HEK293 (cell line): ENCODE results near the gene VPS54.

Experiments
- CTCF ChIA-PET: fragments of 350-600 bp; formaldehyde crosslinking; extraction: SDS; loops from one replicate; lab custom pipeline; 2021; ENCODE audit warnings: antibody characterized with exemption; lab: Yijun Ruan, JAX
- POLR2A ChIA-PET: fragments of 300-600 bp; formaldehyde crosslinking; extraction: SDS; loops from one replicate; lab custom pipeline; 2020; ENCODE audit warnings: antibody characterized with exemption, inconsistent platforms; lab: Yijun Ruan, JAX
- H3K27ac ChIP-seq: fragments of 200-500 bp; sonication (Bioruptor generic); 2 replicates; pipeline ENCODE4 v1.5.1; 2014; ENCODE audit warnings: low read depth, low read length, control low read depth, inconsistent platforms; ENCODE audit errors: extremely low read depth
- H3K36me3 ChIP-seq, 2 experiments: fragments of 200-500 bp in 1 of 2; sonication (Bioruptor generic) in 1 of 2; 1 replicate in 1 of 2; 2 replicates in 1 of 2; pipeline ENCODE4 v1.5.1; 2014 to 2017; ENCODE audit warnings: inconsistent platforms in 2 of 2, low read length in 2 of 2; ENCODE audit not compliant: control insufficient read depth in 2 of 2, insufficient read depth in 1 of 2
- H3K4me1 ChIP-seq: fragments of 200-500 bp; sonication (Bioruptor generic); 2 replicates; pipeline ENCODE4 v1.5.1; 2014; ENCODE audit warnings: mild to moderate bottlenecking, low read length, inconsistent platforms; ENCODE audit not compliant: control insufficient read depth, insufficient read depth
- H3K4me3 ChIP-seq: 2 replicates; pipeline ENCODE4 v1.5.1; 2011; ENCODE audit warnings: low read depth, mild to moderate bottlenecking, control low read depth, low read length, moderate library complexity
- H3K9me3 ChIP-seq: fragments of 200-500 bp; sonication (Bioruptor generic); 2 replicates; pipeline ENCODE4 v1.5.1; 2014; ENCODE audit warnings: low read depth, low read length, inconsistent platforms; ENCODE audit not compliant: control insufficient read depth, insufficient read depth
- BCL11A ChIP-seq: fragments of 450-650 bp; formaldehyde crosslinking; IDR thresholded peaks from 2 replicates; pipeline ENCODE4 v1.5.1; 2016; ENCODE audit warnings: low read depth, missing biosample characterization, missing genetic modification characterization
- FEZF1 ChIP-seq: fragments of 450-650 bp; formaldehyde crosslinking; IDR thresholded peaks from 2 replicates; pipeline ENCODE4 v1.5.1; 2016; ENCODE audit warnings: missing biosample characterization, missing genetic modification characterization
- GLI2 ChIP-seq: fragments of 450-650 bp; formaldehyde crosslinking; IDR thresholded peaks from 2 replicates; pipeline ENCODE4; 2017; ENCODE audit warnings: missing biosample characterization, missing genetic modification characterization, low read depth, borderline replicate concordance
- KLF16 ChIP-seq: fragments of 450-650 bp; formaldehyde crosslinking; IDR thresholded peaks from 2 replicates; pipeline ENCODE4 v1.5.1; 2017; ENCODE audit warnings: missing biosample characterization, missing genetic modification characterization
- PBX3 ChIP-seq: sonication (generic); formaldehyde crosslinking; IDR thresholded peaks from 2 replicates; pipeline ENCODE4 v1.8.1; 2022; ENCODE audit warnings: mild to moderate bottlenecking, moderate library complexity, missing genetic modification reagents
- TSHZ1 ChIP-seq: fragments of 450-650 bp; formaldehyde crosslinking; IDR thresholded peaks from 2 replicates; pipeline ENCODE4 v1.5.1; 2016; ENCODE audit warnings: missing biosample characterization, missing genetic modification characterization, borderline replicate concordance
- ZBTB1 ChIP-seq: fragments of 450-650 bp; formaldehyde crosslinking; IDR thresholded peaks from 2 replicates; pipeline ENCODE4 v1.5.1; 2016; ENCODE audit warnings: missing biosample characterization, missing genetic modification characterization
- ZBTB17 ChIP-seq: fragments of 450-650 bp; formaldehyde crosslinking; IDR thresholded peaks from 2 replicates; pipeline ENCODE4 v1.5.1; 2016; ENCODE audit warnings: missing biosample characterization, missing genetic modification characterization
- ZEB2 ChIP-seq: fragments of 450-650 bp; formaldehyde crosslinking; IDR thresholded peaks from 2 replicates; pipeline ENCODE4 v1.5.1; 2016; ENCODE audit warnings: missing biosample characterization, missing genetic modification characterization
- ZFHX2 ChIP-seq: fragments of 450-650 bp; formaldehyde crosslinking; conservative IDR thresholded peaks from 2 replicates; pipeline ENCODE4 v1.5.1; 2016; ENCODE audit warnings: missing biosample characterization, missing genetic modification characterization
- ZNF2 ChIP-seq: fragments of 450-650 bp; formaldehyde crosslinking; IDR thresholded peaks from 2 replicates; pipeline ENCODE4 v1.5.1; 2016; ENCODE audit warnings: missing biosample characterization, missing genetic modification characterization
- ZNF341 ChIP-seq: fragments of 450-650 bp; formaldehyde crosslinking; IDR thresholded peaks from 2 replicates; pipeline ENCODE4; 2016; ENCODE audit warnings: low read depth, missing biosample characterization, missing genetic modification characterization
- ZNF473 ChIP-seq: fragments of 450-650 bp; formaldehyde crosslinking; IDR thresholded peaks from 2 replicates; pipeline ENCODE4 v1.5.1; 2017; ENCODE audit warnings: missing biosample characterization, missing genetic modification characterization
- ZNF521 ChIP-seq: fragments of 450-650 bp; formaldehyde crosslinking; IDR thresholded peaks from 2 replicates; pipeline ENCODE4 v1.5.1; 2017; ENCODE audit warnings: missing biosample characterization, mild to moderate bottlenecking, missing genetic modification characterization
- ZNF555 ChIP-seq: fragments of 450-650 bp; formaldehyde crosslinking; conservative IDR thresholded peaks from 2 replicates; pipeline ENCODE4 v1.5.1; 2017; ENCODE audit warnings: missing biosample characterization, mild to moderate bottlenecking, missing genetic modification characterization, inconsistent platforms
- ZSCAN23 ChIP-seq: fragments of 450-650 bp; formaldehyde crosslinking; IDR thresholded peaks from 2 replicates; pipeline ENCODE4 v1.5.1; 2016; ENCODE audit warnings: missing biosample characterization, missing genetic modification characterization
- TF ChIP-seq, protein P1 (sequence below): fragments of 450-650 bp; formaldehyde crosslinking; IDR thresholded peaks from 2 replicates; pipeline ENCODE4 v1.5.1; 2016; ENCODE audit warnings: missing biosample characterization, missing genetic modification characterization
- TF ChIP-seq, protein P2 (sequence below): fragments of 450-650 bp; formaldehyde crosslinking; IDR thresholded peaks from 2 replicates; pipeline ENCODE4 v1.5.1; 2016; ENCODE audit warnings: missing biosample characterization, missing genetic modification characterization

The VPS54 gene

DNA sequence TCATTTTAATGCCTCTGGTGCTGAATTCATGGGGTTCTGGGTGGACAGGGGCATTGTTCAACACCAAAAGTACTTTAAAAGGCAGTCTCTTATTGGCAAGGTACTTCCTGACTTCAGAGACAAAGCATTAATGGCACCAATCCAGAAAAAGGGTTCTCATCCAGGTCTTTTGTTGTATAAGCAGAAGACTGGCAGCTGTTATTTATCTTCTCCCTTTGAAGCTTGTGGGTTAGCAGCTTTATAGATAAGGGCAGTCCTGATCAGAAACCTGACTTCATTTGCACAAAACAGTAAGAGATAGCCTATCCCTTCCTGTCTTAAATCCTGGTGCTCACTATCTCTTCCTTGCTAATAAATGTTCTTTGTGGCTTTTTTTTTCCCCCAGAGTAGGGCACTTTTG, 68.8 kb downstream of the VPS54 start:
- CTCF ChIA-PET, result no interaction called here
- POLR2A ChIA-PET, result interaction anchor here (0.6 kb wide), 1 partner anchor 576 kb away, joined by 3 read pairs; no protein-coding TSS in a partner anchor
- no peak overlapping the region for H3K27ac ChIP-seq
- no peaks in the 10 kb centered on the region for H3K4me1 ChIP-seq
- no peak overlapping the region for H3K4me3 ChIP-seq
- TF ChIP-seq ZNF555 (tag by site-specific recombination) (no peak), GLI2 (tag by site-specific recombination) (no peak), ZSCAN23 (tag by site-specific recombination) (no peak), ZFHX2 (tag by site-specific recombination) (no peak), ZNF2 (tag by site-specific recombination) (no peak), ZNF521 (no peak)
- peaks cover 3 to 13% of the 10 kb centered on the region in 2 experiments for H3K36me3 ChIP-seq
- no peaks in the 10 kb centered on the region for H3K9me3 ChIP-seq

- Histone ChIP-seq H3K9me3 (no peaks in the 10 kb centered on the region), H3K36me3 (peaks cover 21 to 25% of the 10 kb centered on the region in 2 experiments), H3K4me1 (no peaks in the 10 kb centered on the region), H3K27ac (no peak overlapping the region), H3K4me3 (no peak overlapping the region)
- ChIA-PET POLR2A (no interaction called here), CTCF (no interaction called here)
- TF ChIP-seq, protein P1, sequence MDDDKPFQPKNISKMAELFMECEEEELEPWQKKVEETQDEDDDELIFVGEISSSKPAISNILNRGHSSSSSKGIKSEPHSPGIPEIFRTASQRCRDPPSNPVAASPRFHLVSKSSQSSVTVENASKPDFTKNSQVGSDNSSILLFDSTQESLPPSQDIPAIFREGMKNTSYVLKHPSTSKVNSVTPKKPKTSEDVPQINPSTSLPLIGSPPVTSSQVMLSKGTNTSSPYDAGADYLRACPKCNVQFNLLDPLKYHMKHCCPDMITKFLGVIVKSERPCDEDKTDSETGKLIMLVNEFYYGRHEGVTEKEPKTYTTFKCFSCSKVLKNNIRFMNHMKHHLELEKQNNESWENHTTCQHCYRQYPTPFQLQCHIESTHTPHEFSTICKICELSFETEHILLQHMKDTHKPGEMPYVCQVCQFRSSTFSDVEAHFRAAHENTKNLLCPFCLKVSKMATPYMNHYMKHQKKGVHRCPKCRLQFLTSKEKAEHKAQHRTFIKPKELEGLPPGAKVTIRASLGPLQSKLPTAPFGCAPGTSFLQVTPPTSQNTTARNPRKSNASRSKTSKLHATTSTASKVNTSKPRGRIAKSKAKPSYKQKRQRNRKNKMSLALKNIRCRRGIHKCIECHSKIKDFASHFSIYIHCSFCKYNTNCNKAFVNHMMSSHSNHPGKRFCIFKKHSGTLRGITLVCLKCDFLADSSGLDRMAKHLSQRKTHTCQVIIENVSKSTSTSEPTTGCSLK (tag by site-specific recombination), result no peak
- TF ChIP-seq ZNF473 (no peak), ZBTB1 (no peak), TSHZ1 (tag by site-specific recombination) (no peak), ZBTB17 (no peak), BCL11A (tag by site-specific recombination) (no peak), KLF16 (tag by site-specific recombination) (no peak), FEZF1 (tag by site-specific recombination) (no peak), ZNF341 (no peak), PBX3 (CRISPR knock-in tag) (no peak), ZEB2 (tag by site-specific recombination) (no peak)
- TF ChIP-seq, protein P2, sequence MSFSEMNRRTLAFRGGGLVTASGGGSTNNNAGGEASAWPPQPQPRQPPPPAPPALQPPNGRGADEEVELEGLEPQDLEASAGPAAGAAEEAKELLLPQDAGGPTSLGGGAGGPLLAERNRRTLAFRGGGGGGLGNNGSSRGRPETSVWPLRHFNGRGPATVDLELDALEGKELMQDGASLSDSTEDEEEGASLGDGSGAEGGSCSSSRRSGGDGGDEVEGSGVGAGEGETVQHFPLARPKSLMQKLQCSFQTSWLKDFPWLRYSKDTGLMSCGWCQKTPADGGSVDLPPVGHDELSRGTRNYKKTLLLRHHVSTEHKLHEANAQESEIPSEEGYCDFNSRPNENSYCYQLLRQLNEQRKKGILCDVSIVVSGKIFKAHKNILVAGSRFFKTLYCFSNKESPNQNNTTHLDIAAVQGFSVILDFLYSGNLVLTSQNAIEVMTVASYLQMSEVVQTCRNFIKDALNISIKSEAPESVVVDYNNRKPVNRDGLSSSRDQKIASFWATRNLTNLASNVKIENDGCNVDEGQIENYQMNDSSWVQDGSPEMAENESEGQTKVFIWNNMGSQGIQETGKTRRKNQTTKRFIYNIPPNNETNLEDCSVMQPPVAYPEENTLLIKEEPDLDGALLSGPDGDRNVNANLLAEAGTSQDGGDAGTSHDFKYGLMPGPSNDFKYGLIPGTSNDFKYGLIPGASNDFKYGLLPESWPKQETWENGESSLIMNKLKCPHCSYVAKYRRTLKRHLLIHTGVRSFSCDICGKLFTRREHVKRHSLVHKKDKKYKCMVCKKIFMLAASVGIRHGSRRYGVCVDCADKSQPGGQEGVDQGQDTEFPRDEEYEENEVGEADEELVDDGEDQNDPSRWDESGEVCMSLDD (tag by site-specific recombination), result no peak
Observed at GRCh38 chr2:63942788-63943187, 76.4 kb downstream of the VPS54 start.
